Heart left ventricle (tissue), 16 donors: Measurements from ENCODE around the gene CABS1. TPM values are rescaled to one million over a fixed set of nuclear protein-coding genes. Genes with fewer than 3 reads are reported as not detected.

Experiments used
- ATAC-seq, 4 donors: fragments of 200-7000 bp; cut with Tn5 transposase; one replicate each; pipeline ENCODE4 v1.9.1; 2020 to 2022; ENCODE audit warnings: moderate library complexity in 4 of 4, mild to moderate bottlenecking in 3 of 4, moderate number of reproducible peaks in 1 of 4
- DNase-seq, 5 donors: peaks; one replicate each; pipeline ENCODE4 v3.0.0-alpha.2; 2020
- H3K27ac ChIP-seq, 12 donors: fragments of 200-600 bp; sonication (generic) in 4 of 12; one replicate each; pipeline versions ENCODE4 v1.5.0 to v1.8.0; 2016 to 2022; ENCODE audit warnings: mild to moderate bottlenecking in 2 of 12
- H3K27me3 ChIP-seq, 9 donors: fragments of 200-600 bp; sonication (generic) in 2 of 9; one replicate each; pipeline versions ENCODE4 v1.5.1 to v1.8.0; 2016 to 2022; ENCODE audit warnings: mild to moderate bottlenecking in 3 of 9
- H3K36me3 ChIP-seq, 9 donors: fragments of 200-600 bp; sonication (generic) in 2 of 9; one replicate each; pipeline versions ENCODE4 v1.5.0 to v1.8.0; 2018 to 2022; ENCODE audit warnings: mild to moderate bottlenecking in 2 of 9
- H3K4me1 ChIP-seq, 12 donors: fragments of 200-600 bp; sonication (generic) in 4 of 12; one replicate each; pipeline versions ENCODE4 v1.5.0 to v1.8.0; 2016 to 2022; ENCODE audit warnings: mild to moderate bottlenecking in 3 of 12
- H3K4me3 ChIP-seq, 12 donors: fragments of 200-600 bp; sonication (generic) in 4 of 12; one replicate each; pipeline versions ENCODE4 v1.5.0 to v1.8.0; 2017 to 2022; ENCODE audit warnings: mild to moderate bottlenecking in 9 of 12, moderate library complexity in 4 of 12
- H3K9me3 ChIP-seq, 12 donors: fragments of 200-600 bp; sonication (generic) in 4 of 12; one replicate each; pipeline versions ENCODE4 v1.5.0 to v1.8.0; 2016 to 2022; ENCODE audit warnings: mild to moderate bottlenecking in 1 of 12
- CTCF ChIP-seq, 12 donors: fragments of 200-600 bp; sonication (generic) in 4 of 12; IDR thresholded peaks; one replicate each; pipeline versions ENCODE4 v1.5.0 to v1.8.0; 2018 to 2022; ENCODE audit warnings: antibody characterized with exemption in 12 of 12, mild to moderate bottlenecking in 5 of 12
- WGBS, 4 donors: extraction: QIAGEN DNeasy Blood & Tissue Kit in 2 of 4; methylation state at CpG; one replicate each; pipeline versions ENCODE4 v1.1.5 to v1.1.7; 2013 to 2018; 5-methylcytosine and 5-hydroxymethylcytosine counted together
- intact Hi-C, 10 donors: fragments of 100-400 bp; cut with DNase I; formaldehyde crosslinking; loops; one replicate each; pipeline versions ENCODE4 v1.11.1 to v1.14.2; 2022
- polyA plus RNA-seq, 2 donors: library from polyadenylated mRNA; stranded (reverse); fragments of 200-250 nt; gene quantifications; one replicate each; pipeline ENCODE4 v1.2.3, GENCODE V29; 2013
- total RNA-seq, 9 donors: library from RNA; depleted of rRNA in 2 of 9; stranded (reverse); fragments of >200 nt in 2 of 9; fragmentation: NEBNext Ultra II Directional in 3 of 9; extraction: Animal tissue kit (Norgen Biotek cat#: 25700) in 3 of 9; gene quantifications; one replicate each; pipeline versions ENCODE4 v1.1.0 to v1.2.4, GENCODE V29; 2016 to 2023
- donor health status: ischemic (EF 13 %, LVEDD 7.1; RV severe dilation, severe dysfunction).
- donor health status: healthy with polysubstance abuse.
- donor health status: DM: no; HTN: yes; CAD: no.
- donor health status: DM: no; HTN: no; CAD: no.
- donor health status: ischemic (EF 25% LVEDD 6.9; RV normal size, moderate dysfunction).
- donor health status: ischemic (EF 25% LVEDD 5.7; RV mildly dilated, moderate dysfunction).
- donor health status: healthy.
- donor health status: DM: yes; HTN: yes; CAD: no.
- donor health status: ischemic (EF 35%, LVEDD 5.7; RV mildly dilated, moderate dysfunction).
- donor health status: nonischemic (EF 11% LVEDD 7.7; RV severe dilation, severe dysfunction).
- donor health status: DM: yes; HTN: yes; CAD: no.
- donor health status: PGD.
- donor health status: ischemic (EF 29% LVEDD 5.4; RV normal size, mild dysfunction).
- donor health status: nonischemic (EF 23%, LVEDD 6.1; RV moderate dilation, normal function).

The CABS1 gene
- total and polyA plus RNA-seq, 11 donors: not detected

GRCh38 chr4:70382691-70383181 lies 48.0 kb downstream of the CABS1 start, which contains the start of gene SMR3B:
SMR3B (plus strand) TSS chr4:70383131; CDS start chr4:70384511, 1,380 bp downstream.
- Histone ChIP-seq H3K27ac (no peak within 1 kb of the TSS), H3K9me3 (peaks cover 0 to 2% (median 0%) of the 10 kb centered on the region in 12 donors), H3K4me3 (no peak within 1 kb of the TSS), H3K4me1 (no peaks in the 10 kb centered on the region), H3K36me3 (no peaks in the 10 kb centered on the region), H3K27me3 (no peaks in the 10 kb centered on the region)
- no peak for DNase-seq
- ATAC-seq: no peak
- TF ChIP-seq CTCF (IDR thresholded peaks at IDR 0.05): no peak
- intact Hi-C loops: no loop called here
- 54 to 73% (median 68%) methylated on average over 5 of the region's 5 CpGs for WGBS, 4 donors

Other genes starting within 250 kb of the CABS1 start
- not detected for gene PRR27, start 180.7 kb upstream of the CABS1 start, total RNA-seq
- gene PRR27, start 180.7 kb upstream of the CABS1 start, polyA plus RNA-seq: not detected
- gene ODAM, start 139.3 kb upstream of the CABS1 start, total RNA-seq: not detected
- gene ODAM, start 139.3 kb upstream of the CABS1 start, polyA plus RNA-seq: not detected
- gene FDCSP, start 108.9 kb upstream of the CABS1 start, total RNA-seq: not detected
- gene FDCSP, start 108.9 kb upstream of the CABS1 start, polyA plus RNA-seq: not detected
- gene CSN3, start 92.4 kb upstream of the CABS1 start, total RNA-seq: not detected
- not detected for gene CSN3, start 92.4 kb upstream of the CABS1 start, polyA plus RNA-seq
- not detected for gene SMR3A, start 25.8 kb downstream of the CABS1 start, total RNA-seq
- not detected for gene SMR3A, start 25.8 kb downstream of the CABS1 start, polyA plus RNA-seq
- gene SMR3B, start 48.1 kb downstream of the CABS1 start, total RNA-seq: not detected
- gene SMR3B, start 48.1 kb downstream of the CABS1 start, polyA plus RNA-seq: not detected
- not detected for gene OPRPN, start 63.0 kb downstream of the CABS1 start, total RNA-seq
- gene OPRPN, start 63.0 kb downstream of the CABS1 start, polyA plus RNA-seq: not detected
- gene MUC7, start 137.2 kb downstream of the CABS1 start, total RNA-seq: not detected
- gene MUC7, start 137.2 kb downstream of the CABS1 start, polyA plus RNA-seq: not detected
- not detected for gene AMTN, start 183.6 kb downstream of the CABS1 start, total RNA-seq
- gene AMTN, start 183.6 kb downstream of the CABS1 start, polyA plus RNA-seq: not detected